Stimulated activated naive CD8-positive, alpha-beta T cell treated with anti-CD3 and anti-CD28 coated beads, Interleukin-15, Interleukin-2, amounts not matched to agents 100 U/mL and 50 U/mL, for 24 hours (primary cell): ENCODE data around the gene ZKSCAN3.
A peak's percentile ranks its signal among the peaks of the same experiment; 100 is the strongest.
"Not testable (repeated sequence)": the region's sequence is repeated elsewhere in the genome, so short reads cannot be mapped to it uniquely, and the experiment has no call there.

ENCODE experiments used
- ATAC-seq: fragments of 150-1000 bp; cut with Tn5 transposase; one replicate; pipeline ENCODE4 v1.10.0; 2021
- DNase-seq: peaks from one replicate; pipeline ENCODE4 v3.0.0; 2021

Gene ZKSCAN3

GRCh38 chr6:28377879-28378278 lies 28.1 kb downstream of the ZKSCAN3 start:
- DNase-seq (no peak), ATAC-seq (no peak)

- no peak for ATAC-seq
These were observed 28.9 kb downstream of the ZKSCAN3 start for GRCh38 chr6:28378644-28379043.

GRCh38 chr6:28380381-28380780 lies 30.6 kb downstream of the ZKSCAN3 start:
- no peak for ATAC-seq
- DNase-seq: no peak

More at GRCh38 chr6:28378644-28379043, 28.9 kb downstream of the ZKSCAN3 start:
- no peak for DNase-seq

GRCh38 chr6:28383235-28384142 lies 33.7 kb downstream of the ZKSCAN3 start:
- ATAC-seq (peak; percentile 66), DNase-seq (peak; percentile 48)

- no peak for DNase-seq
- no peak for ATAC-seq
These were observed 34.4 kb downstream of the ZKSCAN3 start for GRCh38 chr6:28384143-28384533.

GRCh38 chr6:28390688-28391087 lies 40.9 kb downstream of the ZKSCAN3 start:
- DNase-seq: no peak
- no peak for ATAC-seq

GRCh38 chr6:28393912-28394662 lies 44.3 kb downstream of the ZKSCAN3 start:
- DNase-seq (no peak), ATAC-seq (no peak)

- no peak for ATAC-seq
- DNase-seq: no peak
These were observed 46.2 kb downstream of the ZKSCAN3 start for GRCh38 chr6:28395918-28396317.

GRCh38 chr6:28399350-28400121 lies 49.8 kb downstream of the ZKSCAN3 start, which contains the start of gene ZSCAN12:
Gene ZSCAN12 (minus strand): TSS chr6:28399747. CDS start chr6:28398405, 1,342 bp downstream.
- peak; percentile 98 for ATAC-seq
- DNase-seq: peak; percentile 88

GRCh38 chr6:28400122-28400451 lies 50.3 kb downstream of the ZKSCAN3 start:
- no peak for ATAC-seq
- DNase-seq: no peak

GRCh38 chr6:28401172-28401571 lies 51.4 kb downstream of the ZKSCAN3 start:
- ATAC-seq: no peak
- no peak for DNase-seq

- DNase-seq: no peak
- ATAC-seq: no peak
These were observed 52.5 kb downstream of the ZKSCAN3 start for GRCh38 chr6:28402197-28402596.

- ATAC-seq, DNase-seq: not testable (repeated sequence)
These were observed 54.2 kb downstream of the ZKSCAN3 start for GRCh38 chr6:28403923-28404322.

GRCh38 chr6:28407401-28407800 lies 57.7 kb downstream of the ZKSCAN3 start:
- no peak for DNase-seq
- ATAC-seq: peak; percentile 71

- DNase-seq (no peak), ATAC-seq (peak; percentile 79)
These were observed 58.5 kb downstream of the ZKSCAN3 start for GRCh38 chr6:28408076-28408802.

GRCh38 chr6:28410767-28411166 lies 61.0 kb downstream of the ZKSCAN3 start:
- ATAC-seq (no peak), DNase-seq (no peak)

- DNase-seq (no peak), ATAC-seq (no peak)
These were observed 63.9 kb downstream of the ZKSCAN3 start for GRCh38 chr6:28413681-28414080.
